Adipocyte (in vitro differentiated cells): ENCODE data around the gene NACA.
"Not testable (repeated sequence)": the region's sequence is repeated elsewhere in the genome, so short reads cannot be mapped to it uniquely, and the experiment has no call there.

Experiments
- DNase-seq: peaks from one replicate; pipeline ENCODE4 v3.0.0-alpha.2; 2015; ENCODE audit warnings: low read depth
- H3K27me3 ChIP-seq: replicated peaks from 2 replicates; pipeline ENCODE4 v1.7.0; 2013; ENCODE audit warnings: mild to moderate bottlenecking, low read length, moderate library complexity; ENCODE audit not compliant: control insufficient read depth, insufficient read depth
- H3K36me3 ChIP-seq: 2 replicates; pipeline ENCODE4 v1.7.0; 2013; ENCODE audit warnings: low read length, mild to moderate bottlenecking, moderate library complexity; ENCODE audit not compliant: control insufficient read depth, insufficient read depth, severe bottlenecking
- H3K4me1 ChIP-seq: 2 replicates; pipeline ENCODE4 v1.7.0; 2013; ENCODE audit warnings: mild to moderate bottlenecking, low read length, moderate library complexity; ENCODE audit not compliant: control insufficient read depth, insufficient read depth
- H3K4me3 ChIP-seq: 2 replicates; pipeline ENCODE4 v1.7.0; 2013; ENCODE audit warnings: mild to moderate bottlenecking, low read length, moderate library complexity
- H3K9ac ChIP-seq: 2 replicates; pipeline ENCODE4 v1.7.0; 2013; ENCODE audit warnings: mild to moderate bottlenecking, low read length, moderate library complexity
- H3K9me3 ChIP-seq: 2 replicates; pipeline ENCODE4 v1.7.0; 2013; ENCODE audit warnings: mild to moderate bottlenecking, low read length, moderate library complexity; ENCODE audit not compliant: control insufficient read depth

Gene NACA

DNA sequence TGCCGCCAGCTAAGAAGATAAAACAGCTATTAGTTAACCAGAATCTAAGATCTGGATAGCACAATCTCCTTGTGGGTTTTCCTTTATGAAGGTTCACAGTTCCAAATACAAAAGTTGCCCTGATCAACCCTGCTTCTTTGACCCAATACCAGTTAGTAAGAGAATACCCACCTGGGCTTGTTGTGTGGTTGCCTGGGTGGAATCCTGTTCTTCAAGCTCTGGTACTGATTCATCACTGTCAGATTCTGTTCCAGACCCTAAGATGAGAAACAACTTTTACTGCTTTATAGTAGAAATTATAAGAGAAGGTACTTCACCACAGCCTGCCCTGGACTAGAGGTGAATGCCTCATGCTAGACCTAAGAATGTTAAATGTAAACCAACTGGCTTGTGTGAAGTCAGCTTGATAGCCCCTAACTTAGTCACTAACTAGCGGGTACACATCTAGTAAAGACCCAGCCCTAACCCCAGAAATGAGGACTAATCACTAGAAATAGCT, 10.6 kb downstream of the NACA start:
- Histone ChIP-seq H3K4me1 (peaks cover 44% of the 10 kb centered on the region), H3K4me3 (no peak overlapping the region), H3K36me3 (peaks cover 70% of the 10 kb centered on the region), H3K9me3 (no peaks in the 10 kb centered on the region), H3K27me3 (no peaks in the 10 kb centered on the region), H3K9ac (no peak overlapping the region)
- DNase-seq: no peak

DNA sequence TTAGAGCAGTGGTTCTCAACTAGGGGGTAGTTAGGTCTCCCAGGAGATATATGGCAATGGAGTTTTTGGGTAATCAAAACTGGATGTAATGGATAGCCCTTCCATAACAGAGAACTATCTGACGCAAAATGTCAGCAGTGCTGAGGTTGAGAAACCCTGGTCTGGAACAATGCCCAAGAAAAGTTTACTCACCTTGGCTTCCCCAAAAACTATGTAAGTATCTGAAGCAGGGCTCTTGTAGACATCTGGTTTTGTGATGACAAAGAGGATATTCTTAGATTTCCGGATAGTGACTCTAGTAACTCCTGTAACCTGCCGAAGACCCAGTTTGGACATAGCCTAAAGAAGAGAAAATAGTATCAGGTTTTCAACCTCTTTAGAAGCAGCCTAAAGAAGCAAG, 11.8 kb downstream of the NACA start:
- Histone ChIP-seq H3K36me3 (peaks cover 62% of the 10 kb centered on the region), H3K27me3 (no peaks in the 10 kb centered on the region), H3K9ac (no peak overlapping the region), H3K4me1 (peaks cover 43% of the 10 kb centered on the region), H3K4me3 (no peak overlapping the region), H3K9me3 (no peaks in the 10 kb centered on the region)
- no peak for DNase-seq

DNA sequence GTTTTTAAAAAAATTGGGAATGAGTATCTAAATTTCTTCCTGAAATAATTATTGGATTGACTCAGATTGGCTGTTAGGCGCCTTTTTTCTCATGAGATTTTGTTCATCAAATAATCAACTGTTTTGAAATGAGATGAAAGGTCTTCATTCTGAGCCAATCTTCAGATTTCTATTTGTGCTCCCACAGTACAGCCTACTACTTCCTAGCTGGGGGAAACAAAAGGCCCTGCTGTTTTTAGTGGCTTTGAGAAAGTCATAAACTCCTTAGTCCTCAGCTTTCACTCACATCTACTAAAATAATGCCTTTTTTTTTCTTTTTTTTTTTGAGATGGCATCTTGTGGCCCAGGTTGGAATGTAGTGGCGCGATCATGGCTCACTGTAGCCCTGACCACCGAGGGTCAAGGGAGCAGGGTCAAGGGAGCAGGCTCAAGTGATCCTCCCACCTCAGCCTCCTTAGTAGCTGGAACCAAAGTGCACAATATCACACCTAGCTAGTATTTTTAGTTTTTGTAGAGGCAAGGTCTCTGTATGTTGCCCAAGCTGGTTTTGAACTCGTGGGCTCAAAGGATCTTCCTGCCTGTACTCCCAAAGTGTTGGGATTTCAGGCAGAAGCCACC, 15.2 kb downstream of the NACA start:
- Histone ChIP-seq H3K9ac (peak overlapping the region; percentile 55), H3K4me3 (no peak overlapping the region), H3K9me3 (no peaks in the 10 kb centered on the region), H3K36me3 (peaks cover 41% of the 10 kb centered on the region), H3K4me1 (peaks cover 20% of the 10 kb centered on the region), H3K27me3 (no peaks in the 10 kb centered on the region)
- DNase-seq: no peak

DNA sequence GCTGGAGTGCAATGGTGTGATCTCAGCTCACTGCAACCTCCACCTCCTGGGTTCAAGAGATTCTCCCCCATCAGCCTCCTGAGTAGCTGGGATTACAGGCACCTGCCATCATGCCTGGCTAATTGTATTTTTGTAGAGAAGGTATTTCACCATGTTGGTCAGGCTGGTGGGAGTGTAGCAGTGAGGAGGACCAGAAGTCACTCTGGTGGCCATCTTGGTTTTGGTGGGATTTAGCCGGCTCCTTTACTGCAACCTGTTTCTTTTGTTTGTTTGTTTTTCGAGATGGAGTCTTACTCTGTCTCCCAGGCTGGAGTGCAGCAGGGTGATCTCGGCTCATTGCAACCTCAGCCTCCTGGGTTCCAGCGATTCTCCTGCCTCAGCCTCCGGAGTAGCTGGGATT, 20.6 kb downstream of the NACA start:
- DNase-seq: not testable (repeated sequence)

GRCh38 chr12:56699020-56699661, 26.0 kb downstream of the NACA start:
- H3K36me3 ChIP-seq: no peaks in the 10 kb centered on the region
- no peaks in the 10 kb centered on the region for H3K27me3 ChIP-seq
- H3K9ac ChIP-seq: no peak overlapping the region
- no peak for DNase-seq
- H3K9me3 ChIP-seq: no peaks in the 10 kb centered on the region
- H3K4me3 ChIP-seq: no peak overlapping the region
- H3K4me1 ChIP-seq: peaks cover 7% of the 10 kb centered on the region

More for the DNA sequence above, 20.6 kb downstream of the NACA start:
- peaks cover 12% of the 10 kb centered on the region for H3K4me1 ChIP-seq
- H3K9ac ChIP-seq, H3K36me3 ChIP-seq, H3K4me3 ChIP-seq, H3K27me3 ChIP-seq, H3K9me3 ChIP-seq: not testable (repeated sequence)

GRCh38 chr12:56695327-56696101, 29.6 kb downstream of the NACA start:
- DNase-seq: peak; percentile 29
- no peak overlapping the region for H3K4me3 ChIP-seq
- H3K36me3 ChIP-seq: no peaks in the 10 kb centered on the region
- H3K9ac ChIP-seq: no peak overlapping the region
- no peaks in the 10 kb centered on the region for H3K9me3 ChIP-seq
- no peaks in the 10 kb centered on the region for H3K27me3 ChIP-seq
- peaks cover 1% of the 10 kb centered on the region for H3K4me1 ChIP-seq

DNA sequence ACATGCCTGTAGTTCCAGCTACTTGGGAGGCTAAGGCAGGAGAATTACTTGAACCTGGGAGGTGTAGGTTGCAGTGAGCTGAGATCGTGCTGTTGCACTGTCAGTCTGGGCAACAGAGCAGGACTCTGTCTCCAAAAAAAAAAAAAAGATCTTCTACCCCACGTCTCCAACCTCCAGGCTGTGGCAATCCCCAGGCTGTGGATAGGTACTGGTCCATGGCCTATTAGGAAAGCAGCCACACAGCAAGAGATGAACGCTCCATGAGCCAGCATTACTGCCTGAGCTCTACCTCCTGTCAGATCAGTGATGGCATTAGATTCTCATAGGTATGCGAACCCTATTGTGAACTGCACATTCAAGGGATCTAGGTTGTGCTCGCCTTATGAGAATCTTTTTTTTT, 30.9 kb downstream of the NACA start:
- H3K27me3 ChIP-seq: no peaks in the 10 kb centered on the region
- no peaks in the 10 kb centered on the region for H3K36me3 ChIP-seq
- no peak overlapping the region for H3K4me3 ChIP-seq
- no peak overlapping the region for H3K9ac ChIP-seq
- no peaks in the 10 kb centered on the region for H3K9me3 ChIP-seq
- DNase-seq: no peak
- H3K4me1 ChIP-seq: peaks cover 2% of the 10 kb centered on the region

DNA sequence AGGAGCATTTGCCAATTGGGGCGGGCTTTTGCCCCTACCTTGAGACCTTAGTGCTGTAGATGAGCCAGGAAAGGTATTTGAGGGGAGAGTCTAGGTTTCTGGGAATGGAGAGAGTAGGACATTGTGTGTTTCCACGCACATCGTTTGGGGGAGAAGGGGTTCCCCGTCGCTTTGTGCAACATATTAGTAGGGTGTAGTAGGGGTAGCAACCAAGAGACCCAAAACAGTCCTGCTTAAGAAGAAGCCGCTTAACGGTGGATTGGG, 36.3 kb downstream of the NACA start:
- H3K36me3 ChIP-seq: no peaks in the 10 kb centered on the region
- H3K9me3 ChIP-seq: no peaks in the 10 kb centered on the region
- H3K4me3 ChIP-seq: peak overlapping the region; percentile 91
- H3K27me3 ChIP-seq: no peaks in the 10 kb centered on the region
- H3K4me1 ChIP-seq: peaks cover 22% of the 10 kb centered on the region
- H3K9ac ChIP-seq: peak overlapping the region; percentile 94
- no peak for DNase-seq

DNA sequence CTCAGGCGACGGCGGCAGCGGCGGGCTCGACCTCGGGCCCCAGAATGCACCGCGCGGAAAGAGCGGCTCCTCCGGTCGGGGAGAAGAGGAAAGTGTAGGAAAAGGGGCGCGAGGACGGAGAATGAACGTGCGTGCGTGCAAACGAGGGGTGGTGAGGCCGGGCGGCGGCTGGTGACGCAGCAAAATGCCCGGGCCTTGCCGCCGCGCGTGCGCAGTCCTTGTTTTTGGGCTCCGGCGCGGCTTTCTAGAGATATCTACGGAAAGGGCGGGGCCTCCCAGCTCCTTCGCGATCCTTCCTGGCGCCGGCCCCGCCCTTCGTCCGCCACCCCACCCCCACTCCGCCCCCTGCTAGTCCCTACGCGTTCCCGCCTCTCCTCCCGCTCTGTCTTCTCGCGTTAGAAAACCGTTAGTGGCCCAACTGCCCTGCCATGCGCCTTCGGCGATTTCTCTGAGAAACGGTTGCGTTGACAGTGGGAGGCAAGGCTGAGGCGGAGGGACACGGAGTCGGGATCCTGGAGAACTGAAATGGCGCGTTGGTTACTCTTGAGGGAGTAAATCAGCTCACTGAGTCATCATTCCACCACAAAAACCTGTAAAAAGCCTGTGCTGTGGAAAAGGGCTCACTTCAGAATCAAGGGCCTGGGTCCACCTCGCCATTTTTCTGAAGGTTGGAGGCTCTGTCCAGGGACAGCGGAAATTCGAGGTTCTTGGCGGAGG, 36.8 kb downstream of the NACA start, which contains the start of gene PTGES3:
PTGES3 (minus strand) TSS at position 156 of the 717 bp plus-strand sequence. CDS start 285 bp downstream, outside the sequence.
- peak; percentile 99 for DNase-seq
- Histone ChIP-seq H3K27me3 (no peaks in the 10 kb centered on the region), H3K9ac (peak within 1 kb of the TSS; percentile 100), H3K4me3 (peak within 1 kb of the TSS; percentile 98), H3K4me1 (peaks cover 23% of the 10 kb centered on the region), H3K36me3 (no peaks in the 10 kb centered on the region), H3K9me3 (no peaks in the 10 kb centered on the region)

GRCh38 chr12:56687223-56688128, 37.6 kb downstream of the NACA start:
- Histone ChIP-seq H3K27me3 (no peaks in the 10 kb centered on the region), H3K9ac (peak overlapping the region; percentile 100), H3K36me3 (no peaks in the 10 kb centered on the region), H3K4me1 (peaks cover 23% of the 10 kb centered on the region), H3K4me3 (peak overlapping the region; percentile 98), H3K9me3 (no peaks in the 10 kb centered on the region)
- peak; percentile 55 for DNase-seq
